ENCODE data around the gene OR52E2. TPM values are rescaled to one million over a fixed set of nuclear protein-coding genes. Genes with fewer than 3 reads are reported as not detected.

OR52E2 gene
- total and polyA plus RNA-seq, 2 of the 4 experiments (the other 2 are of a cell fraction) = not detected

- no peak overlapping the region for H2AK5ac ChIP-seq (ENCODE audit: low read depth, low read length)
- no peak for ATAC-seq (ENCODE audit: low read depth)
- no peak overlapping the region for H2AFZ ChIP-seq (replicated peaks; ENCODE audit: low read length, poor library complexity)
- H3K18ac ChIP-seq (ENCODE audit: low read depth, low read length) = no peak overlapping the region
- H2BK5ac ChIP-seq (ENCODE audit: low read depth, low read length, poor library complexity, severe bottlenecking) = no peak overlapping the region
- no peak overlapping the region for H3K4ac ChIP-seq (ENCODE audit: low read depth, low read length)
- no peak overlapping the region for H2BK120ac ChIP-seq (ENCODE audit: low read depth, low read length)
- H2BK20ac ChIP-seq (ENCODE audit: low read depth, low read length) = no peak overlapping the region
- POLR2A ChIA-PET (ENCODE audit: unreplicated experiment) = no interaction called here
- no peak overlapping the region for H3K14ac ChIP-seq (replicated peaks; ENCODE audit: low read depth, low read length)
- DNase-seq = no peak
- no peaks in the 10 kb centered on the region for H3K27me3 ChIP-seq (ENCODE audit: control insufficient read depth, insufficient read depth, low read length)
- H4K5ac ChIP-seq (ENCODE audit: low read depth, low read length) = no peak overlapping the region
- no peaks in the 10 kb centered on the region for H3K36me3 ChIP-seq (ENCODE audit: control insufficient read depth, insufficient read depth, low read length)
- BruUV-seq (replicated peaks) = no TSS peak
- CTCF ChIA-PET = no interaction called here
- no peak overlapping the region for H4K8ac ChIP-seq (ENCODE audit: low read depth in 2 of 2, low read length in 2 of 2)
- H3K9ac ChIP-seq (ENCODE audit: low read depth, low read length) = no peak overlapping the region
- WGBS, 2 experiments (ENCODE audit: extremely low coverage in 2 of 2, insufficient read length in 1 of 2) = 43% methylated on average over 1 of the region's 1 CpG; no CpG with 5 or more reads in 1 of the 2 experiments
- in situ Hi-C loops (cut with MboI; ENCODE audit: low sequenced_read_pairs) = no loop called here
- intact Hi-C loops (cut with micrococcal nuclease) = no loop called here
- H3K4me3 ChIP-seq (ENCODE audit: insufficient read depth, low read depth, low read length) = no peak overlapping the region
- no peaks in the 10 kb centered on the region for H3K79me1 ChIP-seq (ENCODE audit: low read depth in 1 of 2, low read length in 2 of 2)
- H3K23ac ChIP-seq (ENCODE audit: low read depth, low read length) = no peak overlapping the region
- H2AK9ac ChIP-seq (replicated peaks; ENCODE audit: low read depth, low read length, poor library complexity) = no peak overlapping the region
- H3K27ac ChIP-seq (ENCODE audit: insufficient read depth, low read length) = no peak overlapping the region
- H4K20me1 ChIP-seq (ENCODE audit: insufficient read depth, low read length) = no peaks in the 10 kb centered on the region
- H3K4me1 ChIP-seq (ENCODE audit: control insufficient read depth, insufficient read depth, low read length) = no peaks in the 10 kb centered on the region
- no peak overlapping the region for H4K91ac ChIP-seq (ENCODE audit: insufficient read depth, low read depth, low read length)
- H3K9me3 ChIP-seq (ENCODE audit: control insufficient read depth, insufficient read depth, low read length) = no peaks in the 10 kb centered on the region
- H3K4me2 ChIP-seq (ENCODE audit: low read depth, low read length) = no peak overlapping the region
- H3K56ac ChIP-seq (ENCODE audit: extremely low read depth, insufficient read depth, low read length) = no peak overlapping the region
- no peaks in the 10 kb centered on the region for H3K9me1 ChIP-seq (ENCODE audit: insufficient read depth, low read length)
- TF ChIP-seq RFX5 (IDR thresholded peaks at IDR 0.05; ENCODE audit: low read depth, low read length) (no peak), CTCF (conservative IDR thresholded peaks at IDR 0.05; ENCODE audit: low read depth, low read length) (no peak), RCOR1 (IDR thresholded peaks at IDR 0.05; ENCODE audit: insufficient replicate concordance, low read length) (no peak), NFE2L2 (IDR thresholded peaks at IDR 0.05; ENCODE audit: low read depth, low read length) (no peak), MXI1 (IDR thresholded peaks at IDR 0.05; ENCODE audit: borderline replicate concordance, low read depth, low read length) (no peak), MAZ (IDR thresholded peaks at IDR 0.05; ENCODE audit: borderline replicate concordance, low read depth, low read length) (no peak), RAD21 (IDR thresholded peaks at IDR 0.05; ENCODE audit: low read length) (no peak), USF2 (IDR thresholded peaks at IDR 0.05; ENCODE audit: low read depth, low read length) (no peak)
- dilution Hi-C loops (cut with HindIII; ENCODE audit: low sequenced_read_pairs, unreplicated experiment) = no loop called here
- H2BK15ac ChIP-seq (ENCODE audit: low read depth, low read length) = no peak overlapping the region
Measured at GRCh38 chr11:5090668-5091067, 31.2 kb upstream of the OR52E2 start.
